ENCODE results near the gene ZER1.

ZER1 gene

DNA sequence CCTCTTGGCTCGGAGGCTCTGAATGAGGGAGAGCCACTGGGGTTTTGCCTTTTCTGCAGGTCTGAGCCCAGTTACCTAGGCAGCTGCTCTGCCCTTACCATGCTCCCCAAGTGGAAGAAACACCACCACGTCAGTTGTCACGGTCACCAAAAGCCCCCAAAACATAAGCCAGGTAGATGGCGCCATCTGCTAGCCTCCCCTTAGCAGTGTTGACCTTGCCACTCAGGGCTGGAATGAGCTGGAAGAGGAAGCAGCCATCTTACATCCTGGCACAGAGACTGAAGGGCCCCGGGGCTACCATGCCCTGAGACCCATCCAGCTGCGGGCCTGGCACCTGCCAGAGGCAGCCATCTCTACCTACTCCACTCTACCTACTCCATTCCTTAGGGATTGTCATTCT, 7.4 kb downstream of the ZER1 start:
- Histone ChIP-seq H3K4ac (ENCODE audit: low read depth in 1 of 2, low read length in 2 of 2) (no peak overlapping the region), H2AFZ (ENCODE audit: low read depth, low read length) (no peak overlapping the region), H4K8ac (ENCODE audit: low read length) (no peak overlapping the region), H2BK120ac (ENCODE audit: low read depth, low read length) (no peak overlapping the region), H3K36me3 (ENCODE audit: control insufficient read depth in 1 of 2, insufficient read depth in 2 of 2, low read depth in 1 of 2, low read length in 2 of 2) (peaks cover 17 to 25% of the 10 kb centered on the region in 2 experiments), H2AK5ac (ENCODE audit: low read length, severe bottlenecking) (no peak overlapping the region), H3K79me1 (replicated peaks; ENCODE audit: low read length, poor library complexity, severe bottlenecking) (peaks cover 35% of the 10 kb centered on the region), H3K23ac (ENCODE audit: low read length in 2 of 2) (no peak overlapping the region), H2BK5ac (ENCODE audit: low read depth, low read length, poor library complexity, severe bottlenecking) (no peak overlapping the region), H4K91ac (ENCODE audit: low read length) (no peak overlapping the region), H2BK15ac (ENCODE audit: low read depth, poor library complexity, severe bottlenecking) (no peak overlapping the region), H3K27me3 (ENCODE audit: control insufficient read depth in 1 of 2, insufficient read depth in 1 of 2, low read length in 2 of 2) (no peaks in the 10 kb centered on the region), H2BK12ac (ENCODE audit: low read length in 2 of 2) (no peak overlapping the region), H3K18ac (ENCODE audit: low read depth in 1 of 2, low read length in 2 of 2) (no peak overlapping the region), H3K27ac (ENCODE audit: low read length, poor library complexity, severe bottlenecking) (no peak overlapping the region), H3K9ac (ENCODE audit: low read length) (no peak overlapping the region), H3K4me1 (ENCODE audit: control insufficient read depth, insufficient read depth, low read depth, low read length) (peaks cover 25% of the 10 kb centered on the region), H3K4me2 (ENCODE audit: low read length, poor library complexity, severe bottlenecking) (no peak overlapping the region), H3K4me3 (ENCODE audit: insufficient read depth in 1 of 2, low read depth in 1 of 2, low read length in 2 of 2) (no peak overlapping the region), H3K9me3 (ENCODE audit: control insufficient read depth, low read length) (no peaks in the 10 kb centered on the region), H3K14ac (ENCODE audit: low read length in 2 of 2) (no peak overlapping the region)
- 95% methylated on average over 6 of the region's 6 CpGs for WGBS
- no peak for DNase-seq

DNA sequence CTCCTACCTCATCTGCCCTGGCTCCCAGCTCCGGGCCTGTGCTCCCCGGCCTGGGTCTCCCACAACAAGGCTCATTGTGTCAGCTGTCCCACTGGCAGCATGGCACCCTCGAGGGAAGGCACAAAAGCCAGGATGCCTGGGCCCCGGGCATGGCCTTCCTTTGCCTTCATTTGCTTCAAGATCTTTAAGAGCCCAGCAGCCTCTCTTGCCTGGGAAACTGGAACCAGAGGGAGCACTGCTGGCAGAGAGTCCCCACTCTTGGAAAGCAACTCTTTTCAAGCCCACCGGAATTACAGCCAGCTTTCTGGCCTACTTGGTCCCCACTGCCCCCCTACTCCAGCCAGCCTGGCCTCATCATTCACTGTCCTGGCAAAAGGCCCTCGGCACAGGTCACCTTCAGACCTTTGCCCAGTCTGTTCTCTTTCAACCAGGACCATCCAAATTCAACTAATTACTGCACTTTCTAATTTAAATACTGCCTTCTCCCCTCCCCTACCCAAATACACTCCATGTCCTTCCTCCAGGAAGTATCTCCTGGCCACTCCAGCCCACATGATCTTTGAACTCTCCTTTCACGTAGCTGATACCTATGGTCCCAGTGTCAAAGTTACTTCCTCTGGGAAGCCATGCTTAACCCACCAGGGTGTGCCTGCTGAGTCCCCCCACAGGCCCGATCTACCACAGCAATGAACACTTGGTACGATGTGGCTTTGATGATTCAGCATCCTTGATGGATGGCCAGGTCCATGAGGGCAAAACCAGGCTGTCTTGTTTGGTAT, 8.9 kb downstream of the ZER1 start:
- Histone ChIP-seq H2BK120ac (ENCODE audit: low read depth, low read length) (no peak overlapping the region), H2AK5ac (ENCODE audit: low read length, severe bottlenecking) (no peak overlapping the region), H2BK15ac (ENCODE audit: low read depth, poor library complexity, severe bottlenecking) (no peak overlapping the region), H3K4me3 (ENCODE audit: insufficient read depth in 1 of 2, low read depth in 1 of 2, low read length in 2 of 2) (no peak overlapping the region), H3K27ac (ENCODE audit: low read length, poor library complexity, severe bottlenecking) (no peak overlapping the region), H2AFZ (ENCODE audit: low read depth, low read length) (no peak overlapping the region), H3K14ac (ENCODE audit: low read length in 2 of 2) (no peak overlapping the region), H3K4me1 (ENCODE audit: control insufficient read depth, insufficient read depth, low read depth, low read length) (peaks cover 20% of the 10 kb centered on the region), H3K23ac (ENCODE audit: low read length in 2 of 2) (no peak overlapping the region), H3K27me3 (ENCODE audit: control insufficient read depth in 1 of 2, insufficient read depth in 1 of 2, low read length in 2 of 2) (no peaks in the 10 kb centered on the region), H3K36me3 (ENCODE audit: control insufficient read depth in 1 of 2, insufficient read depth in 2 of 2, low read depth in 1 of 2, low read length in 2 of 2) (peaks cover 13 to 21% of the 10 kb centered on the region in 2 experiments), H3K79me1 (replicated peaks; ENCODE audit: low read length, poor library complexity, severe bottlenecking) (peaks cover 27% of the 10 kb centered on the region), H3K4ac (ENCODE audit: low read depth in 1 of 2, low read length in 2 of 2) (no peak overlapping the region), H4K8ac (ENCODE audit: low read length) (no peak overlapping the region), H3K9ac (ENCODE audit: low read length) (no peak overlapping the region), H3K18ac (ENCODE audit: low read depth in 1 of 2, low read length in 2 of 2) (no peak overlapping the region), H2BK12ac (ENCODE audit: low read length in 2 of 2) (no peak overlapping the region), H3K4me2 (ENCODE audit: low read length, poor library complexity, severe bottlenecking) (no peak overlapping the region), H4K91ac (ENCODE audit: low read length) (no peak overlapping the region), H2BK5ac (ENCODE audit: low read depth, low read length, poor library complexity, severe bottlenecking) (no peak overlapping the region), H3K9me3 (ENCODE audit: control insufficient read depth, low read length) (no peaks in the 10 kb centered on the region)
- 91% methylated on average over 9 of the region's 9 CpGs for WGBS
- no peak for DNase-seq

DNA sequence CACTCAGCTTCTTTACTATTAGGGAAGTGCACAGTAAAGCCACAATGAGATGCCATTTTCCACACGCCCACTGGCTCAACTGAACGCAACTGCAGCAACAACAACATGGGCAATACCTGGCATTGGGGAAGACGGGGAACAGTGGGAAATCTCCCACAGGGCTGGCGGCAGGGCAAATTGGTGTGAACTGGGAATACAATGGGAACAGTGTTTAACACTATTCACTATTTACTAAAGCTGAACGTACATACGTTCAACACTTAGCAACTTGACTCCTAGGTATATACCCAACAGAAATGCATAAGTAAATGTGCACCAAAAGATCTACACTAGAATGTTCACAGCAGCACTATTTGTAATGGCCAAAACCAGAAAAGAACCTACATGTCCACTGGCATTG, 14.1 kb downstream of the ZER1 start:
- H2BK5ac ChIP-seq (ENCODE audit: low read depth, low read length, poor library complexity, severe bottlenecking), result no peak overlapping the region
- no peak overlapping the region for H4K91ac ChIP-seq (ENCODE audit: low read length)
- H2AK5ac ChIP-seq (ENCODE audit: low read length, severe bottlenecking), result no peak overlapping the region
- H3K27ac ChIP-seq (ENCODE audit: low read length, poor library complexity, severe bottlenecking), result no peak overlapping the region
- peak overlapping the region in 1 of 2 experiments; percentile 58 for H2BK12ac ChIP-seq (ENCODE audit: low read length in 2 of 2)
- no peak for DNase-seq
- no peaks in the 10 kb centered on the region for H3K9me3 ChIP-seq (ENCODE audit: control insufficient read depth, low read length)
- no peak overlapping the region for H2BK15ac ChIP-seq (ENCODE audit: low read depth, poor library complexity, severe bottlenecking)
- H2AFZ ChIP-seq (ENCODE audit: low read depth, low read length), result no peak overlapping the region
- H3K4me3 ChIP-seq (ENCODE audit: insufficient read depth in 1 of 2, low read depth in 1 of 2, low read length in 2 of 2), result no peak overlapping the region
- peaks cover 24% of the 10 kb centered on the region for H3K79me1 ChIP-seq (replicated peaks; ENCODE audit: low read length, poor library complexity, severe bottlenecking)
- no peak overlapping the region for H3K14ac ChIP-seq (ENCODE audit: low read length in 2 of 2)
- H3K9ac ChIP-seq (ENCODE audit: low read length), result no peak overlapping the region
- H3K23ac ChIP-seq (ENCODE audit: low read length in 2 of 2), result no peak overlapping the region
- H3K18ac ChIP-seq (ENCODE audit: low read depth in 1 of 2, low read length in 2 of 2), result no peak overlapping the region
- H3K36me3 ChIP-seq (ENCODE audit: control insufficient read depth in 1 of 2, insufficient read depth in 2 of 2, low read depth in 1 of 2, low read length in 2 of 2), result peaks cover 24 to 28% of the 10 kb centered on the region in 2 experiments
- H3K27me3 ChIP-seq (ENCODE audit: control insufficient read depth in 1 of 2, insufficient read depth in 1 of 2, low read length in 2 of 2), result no peaks in the 10 kb centered on the region
- no peak overlapping the region for H4K8ac ChIP-seq (ENCODE audit: low read length)
- WGBS, result 100% methylated on average over 6 of the region's 6 CpGs
- H2BK120ac ChIP-seq (ENCODE audit: low read depth, low read length), result no peak overlapping the region
- no peak overlapping the region for H3K4me2 ChIP-seq (ENCODE audit: low read length, poor library complexity, severe bottlenecking)
- no peaks in the 10 kb centered on the region for H3K4me1 ChIP-seq (ENCODE audit: control insufficient read depth, insufficient read depth, low read depth, low read length)
- no peak overlapping the region for H3K4ac ChIP-seq (ENCODE audit: low read depth in 1 of 2, low read length in 2 of 2)

DNA sequence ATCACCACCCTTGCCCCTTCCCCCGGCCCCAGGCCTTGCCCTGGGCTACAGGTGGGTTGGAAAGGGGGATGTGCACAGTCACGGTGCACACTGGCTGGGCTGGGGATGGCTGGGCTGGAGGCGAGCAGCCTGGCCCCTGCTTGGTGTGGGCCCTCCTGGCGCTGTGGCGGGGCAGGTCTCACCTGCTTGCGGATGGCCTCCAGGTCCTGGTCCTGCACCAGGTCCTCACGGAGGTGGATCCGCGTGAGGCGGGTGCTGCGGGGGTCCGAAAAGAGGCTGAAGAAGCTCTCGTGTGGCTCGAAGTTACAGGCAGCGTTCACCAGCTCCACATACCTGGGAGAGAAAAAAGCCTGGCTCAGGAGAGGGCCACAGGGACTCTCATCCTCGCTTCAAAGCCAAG, 18.1 kb downstream of the ZER1 start:
- Histone ChIP-seq H3K27ac (ENCODE audit: low read length, poor library complexity, severe bottlenecking) (no peak overlapping the region), H3K23ac (ENCODE audit: low read length in 2 of 2) (no peak overlapping the region), H3K4me1 (ENCODE audit: control insufficient read depth, insufficient read depth, low read depth, low read length) (no peaks in the 10 kb centered on the region), H2BK120ac (ENCODE audit: low read depth, low read length) (no peak overlapping the region), H3K9me3 (ENCODE audit: control insufficient read depth, low read length) (no peaks in the 10 kb centered on the region), H3K4me2 (ENCODE audit: low read length, poor library complexity, severe bottlenecking) (no peak overlapping the region), H3K4ac (ENCODE audit: low read depth in 1 of 2, low read length in 2 of 2) (no peak overlapping the region), H3K4me3 (ENCODE audit: insufficient read depth in 1 of 2, low read depth in 1 of 2, low read length in 2 of 2) (no peak overlapping the region), H3K9ac (ENCODE audit: low read length) (no peak overlapping the region), H3K79me1 (replicated peaks; ENCODE audit: low read length, poor library complexity, severe bottlenecking) (peaks cover 15% of the 10 kb centered on the region), H3K18ac (ENCODE audit: low read depth in 1 of 2, low read length in 2 of 2) (no peak overlapping the region), H3K27me3 (ENCODE audit: control insufficient read depth in 1 of 2, insufficient read depth in 1 of 2, low read length in 2 of 2) (no peaks in the 10 kb centered on the region), H2BK15ac (ENCODE audit: low read depth, poor library complexity, severe bottlenecking) (no peak overlapping the region), H2BK12ac (ENCODE audit: low read length in 2 of 2) (no peak overlapping the region), H2AK5ac (ENCODE audit: low read length, severe bottlenecking) (no peak overlapping the region), H3K36me3 (ENCODE audit: control insufficient read depth in 1 of 2, insufficient read depth in 2 of 2, low read depth in 1 of 2, low read length in 2 of 2) (peaks cover 48 to 49% of the 10 kb centered on the region in 2 experiments), H4K91ac (ENCODE audit: low read length) (no peak overlapping the region), H2AFZ (ENCODE audit: low read depth, low read length) (no peak overlapping the region), H3K14ac (ENCODE audit: low read length in 2 of 2) (no peak overlapping the region), H2BK5ac (ENCODE audit: low read depth, low read length, poor library complexity, severe bottlenecking) (no peak overlapping the region), H4K8ac (ENCODE audit: low read length) (no peak overlapping the region)
- DNase-seq, result no peak
- 94% methylated on average over 16 of the region's 16 CpGs for WGBS

All from mesenchymal stem cell (in vitro differentiated cells and primary cell).